HEK293 (cell line): Measurements from ENCODE around the gene PADI3.

ENCODE experiments used
- BCL11B ChIP-seq: fragments of 450-650 bp; formaldehyde crosslinking; IDR thresholded peaks from 2 replicates; pipeline ENCODE4 v1.5.1; 2016; ENCODE audit warnings: low read depth, missing biosample characterization, missing genetic modification characterization
- GLIS2 ChIP-seq: fragments of 450-650 bp; formaldehyde crosslinking; IDR thresholded peaks from 2 replicates; pipeline ENCODE4 v1.5.1; 2016; ENCODE audit warnings: missing biosample characterization, missing genetic modification characterization
- HOXC10 ChIP-seq: sonication (generic); formaldehyde crosslinking; IDR thresholded peaks from 2 replicates; pipeline ENCODE4 v1.8.1; 2023; ENCODE audit warnings: mild to moderate bottlenecking, missing genetic modification reagents
- MZF1 ChIP-seq: fragments of 450-650 bp; formaldehyde crosslinking; IDR thresholded peaks from 2 replicates; pipeline ENCODE4 v1.5.1; 2017; ENCODE audit warnings: missing biosample characterization, missing genetic modification characterization, borderline replicate concordance
- YY1 ChIP-seq: fragments of 450-650 bp; formaldehyde crosslinking; IDR thresholded peaks from 2 replicates; pipeline ENCODE4 v1.5.1; 2018; ENCODE audit warnings: missing biosample characterization, missing genetic modification characterization
- ZIC2 ChIP-seq: fragments of 450-650 bp; formaldehyde crosslinking; IDR thresholded peaks from 2 replicates; pipeline ENCODE4 v1.5.1; 2016; ENCODE audit warnings: missing biosample characterization, missing genetic modification characterization
- ZNF10 ChIP-seq: fragments of 450-650 bp; formaldehyde crosslinking; IDR thresholded peaks from 2 replicates; pipeline ENCODE4 v1.5.1; 2017; ENCODE audit warnings: missing biosample characterization, missing genetic modification characterization
- ZNF133 ChIP-seq: fragments of 450-650 bp; formaldehyde crosslinking; IDR thresholded peaks from 2 replicates; pipeline ENCODE4 v1.5.1; 2016; ENCODE audit warnings: missing biosample characterization, missing genetic modification characterization
- ZNF146 ChIP-seq: fragments of 450-650 bp; formaldehyde crosslinking; IDR thresholded peaks from 2 replicates; pipeline ENCODE4 v1.5.1; 2016; ENCODE audit warnings: missing biosample characterization, missing genetic modification characterization
- ZNF19 ChIP-seq: fragments of 450-650 bp; formaldehyde crosslinking; IDR thresholded peaks from 2 replicates; pipeline ENCODE4; 2016; ENCODE audit warnings: missing biosample characterization, missing genetic modification characterization, low read depth
- ZNF202 ChIP-seq: fragments of 450-650 bp; formaldehyde crosslinking; IDR thresholded peaks from 2 replicates; pipeline ENCODE4 v1.5.1; 2016; ENCODE audit warnings: missing biosample characterization, missing genetic modification characterization, borderline replicate concordance
- ZNF24 ChIP-seq: fragments of 450-650 bp; formaldehyde crosslinking; IDR thresholded peaks from 2 replicates; pipeline ENCODE4 v1.5.1; 2016; ENCODE audit warnings: missing biosample characterization, missing genetic modification characterization
- ZNF274 ChIP-seq, 2 experiments: fragments of 200-500 bp in 1 of 2; fragments of 450-650 bp in 1 of 2; sonication (Bioruptor generic) in 1 of 2; formaldehyde crosslinking in 1 of 2; IDR thresholded peaks; 2 replicates each; pipeline versions ENCODE4 v1.5.1 to v1.6.1; 2014 to 2016; ENCODE audit warnings: borderline replicate concordance in 1 of 2, inconsistent platforms in 1 of 2, low read length in 1 of 2, missing biosample characterization in 1 of 2, missing genetic modification characterization in 1 of 2
- ZNF549 ChIP-seq: fragments of 450-650 bp; IDR thresholded peaks from 2 replicates; pipeline ENCODE4 v1.5.1; 2018; ENCODE audit warnings: missing biosample characterization, missing genetic modification characterization, mild to moderate bottlenecking, inconsistent platforms, moderate library complexity
- ZNF660 ChIP-seq: fragments of 450-650 bp; IDR thresholded peaks from 2 replicates; pipeline ENCODE4 v1.5.1; 2018; ENCODE audit warnings: missing biosample characterization, mild to moderate bottlenecking, missing genetic modification characterization
- ZNF747 ChIP-seq: fragments of 450-650 bp; formaldehyde crosslinking; IDR thresholded peaks from 2 replicates; pipeline ENCODE4 v1.5.1; 2016; ENCODE audit warnings: missing biosample characterization, missing genetic modification characterization
- ZNF792 ChIP-seq: fragments of 450-650 bp; formaldehyde crosslinking; IDR thresholded peaks from 2 replicates; pipeline ENCODE4 v1.5.1; 2016; ENCODE audit warnings: missing biosample characterization, missing genetic modification characterization
- TF ChIP-seq, protein P1 (sequence below): fragments of 450-650 bp; formaldehyde crosslinking; IDR thresholded peaks from 2 replicates; pipeline ENCODE4 v1.5.1; 2016; ENCODE audit warnings: missing biosample characterization, missing genetic modification characterization
- TF ChIP-seq, protein P2 (sequence below): fragments of 450-650 bp; formaldehyde crosslinking; IDR thresholded peaks from 2 replicates; pipeline ENCODE4 v1.5.1; 2016; ENCODE audit warnings: missing biosample characterization, missing genetic modification characterization
- TF ChIP-seq, protein P3 (sequence below): fragments of 450-650 bp; formaldehyde crosslinking; IDR thresholded peaks from 2 replicates; pipeline ENCODE4 v1.5.1; 2017; ENCODE audit warnings: missing biosample characterization, missing genetic modification characterization
- TF ChIP-seq, protein P4 (sequence below): fragments of 450-650 bp; formaldehyde crosslinking; IDR thresholded peaks from 2 replicates; pipeline ENCODE4 v1.5.1; 2016; ENCODE audit warnings: missing biosample characterization, missing genetic modification characterization
- TF ChIP-seq, protein P5 (sequence below): fragments of 450-650 bp; formaldehyde crosslinking; IDR thresholded peaks from 2 replicates; pipeline ENCODE4 v1.5.1; 2017; ENCODE audit warnings: missing biosample characterization, mild to moderate bottlenecking, missing genetic modification characterization, moderate library complexity
- TF ChIP-seq, protein P6 (sequence below): fragments of 450-650 bp; formaldehyde crosslinking; IDR thresholded peaks from 2 replicates; pipeline ENCODE4 v1.5.1; 2016; ENCODE audit warnings: missing biosample characterization, missing genetic modification characterization
- TF ChIP-seq, protein P7 (sequence below): fragments of 450-650 bp; formaldehyde crosslinking; IDR thresholded peaks from 2 replicates; pipeline ENCODE4 v1.5.1; 2016; ENCODE audit warnings: missing biosample characterization, missing genetic modification characterization
- TF ChIP-seq, protein P8 (sequence below): fragments of 450-650 bp; formaldehyde crosslinking; optimal IDR thresholded peaks from 2 replicates; pipeline ENCODE3; 2016; ENCODE audit warnings: missing biosample characterization, mild to moderate bottlenecking, missing genetic modification characterization

PADI3 gene

DNA sequence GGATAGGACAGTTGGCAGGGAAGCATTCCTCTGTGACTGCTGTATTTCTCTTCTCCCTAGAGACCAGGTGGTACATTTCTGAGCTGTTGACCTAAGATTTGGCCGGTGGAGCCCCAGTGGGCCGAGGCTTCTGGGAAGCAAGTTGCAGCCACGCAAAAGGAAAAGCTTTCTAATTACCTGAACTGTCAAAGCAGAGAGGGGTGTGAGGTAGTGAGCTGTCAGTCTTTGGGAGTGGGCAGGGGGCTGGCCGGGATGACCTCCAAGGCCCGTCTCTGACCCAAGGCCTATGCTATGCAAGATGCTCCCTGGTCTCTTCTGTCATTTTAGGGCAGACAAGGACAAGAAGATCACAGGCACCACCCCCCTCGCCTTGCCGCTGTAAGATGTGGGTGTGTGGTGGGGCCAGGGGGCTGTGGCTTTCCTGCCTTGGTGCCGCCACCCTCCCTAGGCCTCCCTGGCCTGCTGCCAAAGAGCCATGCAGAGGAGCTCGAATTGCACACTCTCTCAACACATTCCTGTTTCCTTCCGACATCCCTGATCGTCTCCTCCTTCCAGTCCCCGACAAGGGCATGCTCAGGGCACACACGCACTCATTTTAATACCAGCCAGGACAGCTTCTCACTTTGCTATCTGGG is 36.3 kb upstream of the PADI3 start (continued):
- TF ChIP-seq, protein P1, sequence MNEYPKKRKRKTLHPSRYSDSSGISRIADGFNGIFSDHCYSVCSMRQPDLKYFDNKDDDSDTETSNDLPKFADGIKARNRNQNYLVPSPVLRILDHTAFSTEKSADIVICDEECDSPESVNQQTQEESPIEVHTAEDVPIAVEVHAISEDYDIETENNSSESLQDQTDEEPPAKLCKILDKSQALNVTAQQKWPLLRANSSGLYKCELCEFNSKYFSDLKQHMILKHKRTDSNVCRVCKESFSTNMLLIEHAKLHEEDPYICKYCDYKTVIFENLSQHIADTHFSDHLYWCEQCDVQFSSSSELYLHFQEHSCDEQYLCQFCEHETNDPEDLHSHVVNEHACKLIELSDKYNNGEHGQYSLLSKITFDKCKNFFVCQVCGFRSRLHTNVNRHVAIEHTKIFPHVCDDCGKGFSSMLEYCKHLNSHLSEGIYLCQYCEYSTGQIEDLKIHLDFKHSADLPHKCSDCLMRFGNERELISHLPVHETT (tag by site-specific recombination): no peak
- TF ChIP-seq ZNF24 (tag by site-specific recombination): peak; percentile 54; the same call in 1 of the 2 replicates
- TF ChIP-seq ZNF747 (tag by site-specific recombination): no peak
- no peak for TF ChIP-seq ZNF549 (tag by site-specific recombination)
- TF ChIP-seq, protein P2, sequence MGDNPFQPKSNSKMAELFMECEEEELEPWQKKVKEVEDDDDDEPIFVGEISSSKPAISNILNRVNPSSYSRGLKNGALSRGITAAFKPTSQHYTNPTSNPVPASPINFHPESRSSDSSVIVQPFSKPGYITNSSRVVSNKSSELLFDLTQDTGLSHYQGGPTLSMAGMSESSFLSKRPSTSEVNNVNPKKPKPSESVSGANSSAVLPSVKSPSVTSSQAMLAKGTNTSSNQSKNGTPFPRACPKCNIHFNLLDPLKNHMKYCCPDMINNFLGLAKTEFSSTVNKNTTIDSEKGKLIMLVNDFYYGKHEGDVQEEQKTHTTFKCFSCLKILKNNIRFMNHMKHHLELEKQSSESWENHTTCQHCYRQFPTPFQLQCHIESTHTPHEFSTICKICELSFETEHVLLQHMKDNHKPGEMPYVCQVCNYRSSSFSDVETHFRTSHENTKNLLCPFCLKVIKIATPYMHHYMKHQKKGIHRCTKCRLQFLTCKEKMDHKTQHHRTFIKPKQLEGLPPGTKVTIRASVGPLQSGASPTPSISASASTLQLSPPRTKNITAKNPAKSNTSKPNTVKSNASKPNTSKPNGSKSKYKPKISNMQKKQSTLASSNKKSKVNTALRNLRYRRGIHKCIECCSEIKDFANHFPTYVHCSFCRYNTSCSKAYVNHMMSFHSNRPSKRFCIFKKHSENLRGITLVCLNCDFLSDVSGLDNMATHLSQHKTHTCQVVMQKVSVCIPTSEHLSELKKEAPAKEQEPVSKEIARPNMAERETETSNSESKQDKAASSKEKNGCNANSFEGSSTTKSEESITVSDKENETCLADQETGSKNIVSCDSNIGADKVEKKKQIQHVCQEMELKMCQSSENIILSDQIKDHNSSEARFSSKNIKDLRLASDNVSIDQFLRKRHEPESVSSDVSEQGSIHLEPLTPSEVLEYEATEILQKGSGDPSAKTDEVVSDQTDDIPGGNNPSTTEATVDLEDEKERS (tag by site-specific recombination): no peak
- TF ChIP-seq, protein P3, sequence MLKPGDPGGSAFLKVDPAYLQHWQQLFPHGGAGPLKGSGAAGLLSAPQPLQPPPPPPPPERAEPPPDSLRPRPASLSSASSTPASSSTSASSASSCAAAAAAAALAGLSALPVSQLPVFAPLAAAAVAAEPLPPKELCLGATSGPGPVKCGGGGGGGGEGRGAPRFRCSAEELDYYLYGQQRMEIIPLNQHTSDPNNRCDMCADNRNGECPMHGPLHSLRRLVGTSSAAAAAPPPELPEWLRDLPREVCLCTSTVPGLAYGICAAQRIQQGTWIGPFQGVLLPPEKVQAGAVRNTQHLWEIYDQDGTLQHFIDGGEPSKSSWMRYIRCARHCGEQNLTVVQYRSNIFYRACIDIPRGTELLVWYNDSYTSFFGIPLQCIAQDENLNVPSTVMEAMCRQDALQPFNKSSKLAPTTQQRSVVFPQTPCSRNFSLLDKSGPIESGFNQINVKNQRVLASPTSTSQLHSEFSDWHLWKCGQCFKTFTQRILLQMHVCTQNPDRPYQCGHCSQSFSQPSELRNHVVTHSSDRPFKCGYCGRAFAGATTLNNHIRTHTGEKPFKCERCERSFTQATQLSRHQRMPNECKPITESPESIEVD (tag by site-specific recombination): no peak
- TF ChIP-seq ZNF202: no peak
- peak; percentile 90 for TF ChIP-seq GLIS2 (tag by site-specific recombination)
- no peak for TF ChIP-seq HOXC10 (CRISPR knock-in tag)
- TF ChIP-seq, protein P4, sequence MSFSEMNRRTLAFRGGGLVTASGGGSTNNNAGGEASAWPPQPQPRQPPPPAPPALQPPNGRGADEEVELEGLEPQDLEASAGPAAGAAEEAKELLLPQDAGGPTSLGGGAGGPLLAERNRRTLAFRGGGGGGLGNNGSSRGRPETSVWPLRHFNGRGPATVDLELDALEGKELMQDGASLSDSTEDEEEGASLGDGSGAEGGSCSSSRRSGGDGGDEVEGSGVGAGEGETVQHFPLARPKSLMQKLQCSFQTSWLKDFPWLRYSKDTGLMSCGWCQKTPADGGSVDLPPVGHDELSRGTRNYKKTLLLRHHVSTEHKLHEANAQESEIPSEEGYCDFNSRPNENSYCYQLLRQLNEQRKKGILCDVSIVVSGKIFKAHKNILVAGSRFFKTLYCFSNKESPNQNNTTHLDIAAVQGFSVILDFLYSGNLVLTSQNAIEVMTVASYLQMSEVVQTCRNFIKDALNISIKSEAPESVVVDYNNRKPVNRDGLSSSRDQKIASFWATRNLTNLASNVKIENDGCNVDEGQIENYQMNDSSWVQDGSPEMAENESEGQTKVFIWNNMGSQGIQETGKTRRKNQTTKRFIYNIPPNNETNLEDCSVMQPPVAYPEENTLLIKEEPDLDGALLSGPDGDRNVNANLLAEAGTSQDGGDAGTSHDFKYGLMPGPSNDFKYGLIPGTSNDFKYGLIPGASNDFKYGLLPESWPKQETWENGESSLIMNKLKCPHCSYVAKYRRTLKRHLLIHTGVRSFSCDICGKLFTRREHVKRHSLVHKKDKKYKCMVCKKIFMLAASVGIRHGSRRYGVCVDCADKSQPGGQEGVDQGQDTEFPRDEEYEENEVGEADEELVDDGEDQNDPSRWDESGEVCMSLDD: peak; percentile 56; the same call in 1 of the 2 replicates
- TF ChIP-seq ZNF133: no peak
- TF ChIP-seq ZNF274 (IDR thresholded peaks at IDR 0.05; ENCODE audit: low read length): no peak
- no peak for TF ChIP-seq ZNF274 (tag by site-specific recombination; IDR thresholded peaks at IDR 0.05; ENCODE audit: borderline replicate concordance)
- no peak for TF ChIP-seq ZNF146 (tag by site-specific recombination)
- TF ChIP-seq, protein P5, sequence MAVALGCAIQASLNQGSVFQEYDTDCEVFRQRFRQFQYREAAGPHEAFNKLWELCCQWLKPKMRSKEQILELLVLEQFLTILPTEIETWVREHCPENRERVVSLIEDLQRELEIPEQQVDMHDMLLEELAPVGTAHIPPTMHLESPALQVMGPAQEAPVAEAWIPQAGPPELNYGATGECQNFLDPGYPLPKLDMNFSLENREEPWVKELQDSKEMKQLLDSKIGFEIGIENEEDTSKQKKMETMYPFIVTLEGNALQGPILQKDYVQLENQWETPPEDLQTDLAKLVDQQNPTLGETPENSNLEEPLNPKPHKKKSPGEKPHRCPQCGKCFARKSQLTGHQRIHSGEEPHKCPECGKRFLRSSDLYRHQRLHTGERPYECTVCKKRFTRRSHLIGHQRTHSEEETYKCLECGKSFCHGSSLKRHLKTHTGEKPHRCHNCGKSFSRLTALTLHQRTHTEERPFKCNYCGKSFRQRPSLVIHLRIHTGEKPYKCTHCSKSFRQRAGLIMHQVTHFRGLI (tag by site-specific recombination): no peak
- peak; percentile 50; the same call in 1 of the 2 replicates for TF ChIP-seq ZIC2 (tag by site-specific recombination)
- TF ChIP-seq ZNF660 (tag by site-specific recombination): peak; percentile 89
- TF ChIP-seq, protein P6, sequence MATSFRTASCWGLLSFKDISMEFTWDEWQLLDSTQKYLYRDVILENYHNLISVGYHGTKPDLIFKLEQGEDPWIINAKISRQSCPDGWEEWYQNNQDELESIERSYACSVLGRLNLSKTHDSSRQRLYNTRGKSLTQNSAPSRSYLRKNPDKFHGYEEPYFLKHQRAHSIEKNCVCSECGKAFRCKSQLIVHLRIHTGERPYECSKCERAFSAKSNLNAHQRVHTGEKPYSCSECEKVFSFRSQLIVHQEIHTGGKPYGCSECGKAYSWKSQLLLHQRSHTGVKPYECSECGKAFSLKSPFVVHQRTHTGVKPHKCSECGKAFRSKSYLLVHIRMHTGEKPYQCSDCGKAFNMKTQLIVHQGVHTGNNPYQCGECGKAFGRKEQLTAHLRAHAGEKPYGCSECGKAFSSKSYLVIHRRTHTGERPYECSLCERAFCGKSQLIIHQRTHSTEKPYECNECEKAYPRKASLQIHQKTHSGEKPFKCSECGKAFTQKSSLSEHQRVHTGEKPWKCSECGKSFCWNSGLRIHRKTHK (tag by site-specific recombination): no peak
- TF ChIP-seq ZNF19 (tag by site-specific recombination): no peak
- TF ChIP-seq YY1 (tag by site-specific recombination): no peak
- 0 out of 2 replicates have a peak, but pooled peaks have one; percentile 12 for TF ChIP-seq ZNF792
- peak; percentile 22; the same call in 1 of the 2 replicates for TF ChIP-seq BCL11B
- TF ChIP-seq, protein P7, sequence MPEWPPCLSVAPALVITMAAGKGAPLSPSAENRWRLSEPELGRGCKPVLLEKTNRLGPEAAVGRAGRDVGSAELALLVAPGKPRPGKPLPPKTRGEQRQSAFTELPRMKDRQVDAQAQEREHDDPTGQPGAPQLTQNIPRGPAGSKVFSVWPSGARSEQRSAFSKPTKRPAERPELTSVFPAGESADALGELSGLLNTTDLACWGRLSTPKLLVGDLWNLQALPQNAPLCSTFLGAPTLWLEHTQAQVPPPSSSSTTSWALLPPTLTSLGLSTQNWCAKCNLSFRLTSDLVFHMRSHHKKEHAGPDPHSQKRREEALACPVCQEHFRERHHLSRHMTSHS (tag by site-specific recombination): no peak
- no peak for TF ChIP-seq ZNF10 (tag by site-specific recombination)
- TF ChIP-seq, protein P8, sequence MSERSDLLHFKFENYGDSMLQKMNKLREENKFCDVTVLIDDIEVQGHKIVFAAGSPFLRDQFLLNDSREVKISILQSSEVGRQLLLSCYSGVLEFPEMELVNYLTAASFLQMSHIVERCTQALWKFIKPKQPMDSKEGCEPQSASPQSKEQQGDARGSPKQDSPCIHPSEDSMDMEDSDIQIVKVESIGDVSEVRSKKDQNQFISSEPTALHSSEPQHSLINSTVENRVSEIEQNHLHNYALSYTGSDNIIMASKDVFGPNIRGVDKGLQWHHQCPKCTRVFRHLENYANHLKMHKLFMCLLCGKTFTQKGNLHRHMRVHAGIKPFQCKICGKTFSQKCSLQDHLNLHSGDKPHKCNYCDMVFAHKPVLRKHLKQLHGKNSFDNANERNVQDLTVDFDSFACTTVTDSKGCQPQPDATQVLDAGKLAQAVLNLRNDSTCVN: no peak
- no peak for TF ChIP-seq MZF1 (tag by site-specific recombination)
